ENCODE results near the gene GALNS. TPM values are rescaled to one million over a fixed set of nuclear protein-coding genes. Genes with fewer than 3 reads are reported as not detected.

The GALNS gene
- total and polyA plus RNA-seq, 2 of the 13 experiments (the other 11 are each of a cell fraction or from before 2014, with no cell fraction given) = 9.2 to 9.8 TPM

GRCh38 chr16:88793251-88793954, 63.3 kb downstream of the GALNS start:
- POLR2A ChIA-PET = interaction anchor here (0.6 to 1.6 kb wide), 13 partner anchors 9 to 105 kb away, joined by 3 to 11 read pairs (median 3); partner anchors contain the start of genes CDT1, GALNS and TRAPPC2L
- Histone ChIP-seq H3K9ac (ENCODE audit: insufficient read depth, low read depth, low read length) (peak overlapping the region; percentile 35; the same call in 1 of the 2 replicates), H3K36me3 (replicated peaks in 1 of 2; ENCODE audit: control insufficient read depth in 1 of 2, insufficient read depth in 2 of 2, low read length in 2 of 2) (no peaks in the 10 kb centered on the region), H3K4me1 (ENCODE audit: insufficient read depth, low read length) (peaks cover 79% of the 10 kb centered on the region), H2AFZ (ENCODE audit: low read length) (no peak overlapping the region), H3K9me3 (ENCODE audit: low read length) (no peaks in the 10 kb centered on the region), H3K27me3 (ENCODE audit: control insufficient read depth in 1 of 2, insufficient read depth in 2 of 2, low read length in 2 of 2) (peaks cover 1 to 5% of the 10 kb centered on the region in 2 experiments; a peak in 3 of 5 replicates), H4K20me1 (ENCODE audit: insufficient read depth, low read length) (no peaks in the 10 kb centered on the region), H3K4me3 (replicated peaks in 1 of 3; ENCODE audit: insufficient read depth in 1 of 3, low read depth in 2 of 3, low read length in 3 of 3) (peak overlapping the region in 1 of 3 experiments; percentile 52; a peak in 1 of 6 replicates), H3K79me2 (ENCODE audit: insufficient read depth, low read length) (no peaks in the 10 kb centered on the region), H3K27ac (ENCODE audit: extremely low read length, insufficient read depth, low read length) (no peak overlapping the region), H3K4me2 (ENCODE audit: low read depth, low read length) (peak overlapping the region; percentile 62)
- no TSS peak for BruUV-seq (replicated peaks)
- peak; percentile 45 for ATAC-seq
- in situ Hi-C loops (cut with HindIII; ENCODE audit: extremely low pct_ligation_motif_present, low pct_unique_long_range_greater_than_20kb) (no loop called here), intact Hi-C loops (cut with micrococcal nuclease; ENCODE audit: unreplicated experiment) (no loop called here)
- WGBS (ENCODE audit: low lambda C conversion rate) = 71% methylated on average over 14 of the region's 35 CpGs
- CTCF ChIA-PET (ENCODE audit: low intra/inter-chr PET ratio, low total read pairs) = no interaction called here
- no peak for DNase-seq (ENCODE audit: low spot score)
- no peak for FAIRE-seq
- TF ChIP-seq SPEN (CRISPR knock-in tag; IDR thresholded peaks at IDR 0.05; ENCODE audit: low read depth) (peak; percentile 43; the same call in 1 of the 2 replicates), ZNF790 (CRISPR knock-in tag; IDR thresholded peaks at IDR 0.05; ENCODE audit: borderline replicate concordance) (no peak), TCF7 (IDR thresholded peaks at IDR 0.05; ENCODE audit: low read depth) (0 out of 2 replicates have a peak, but pooled peaks have one; percentile 19), FOXM1 (CRISPR knock-in tag; IDR thresholded peaks at IDR 0.05) (no peak), HOXA3 (CRISPR knock-in tag; IDR thresholded peaks at IDR 0.05) (peak; percentile 61; the same call in 1 of the 2 replicates), ZFP36L1 (CRISPR knock-in tag; IDR thresholded peaks at IDR 0.05) (no peak), TEAD3 (CRISPR knock-in tag; optimal IDR thresholded peaks at IDR 0.05; ENCODE audit: borderline replicate concordance) (peak; percentile 23), PAF1 (CRISPR knock-in tag; IDR thresholded peaks at IDR 0.05) (no peak), HIC2 (CRISPR knock-in tag; IDR thresholded peaks at IDR 0.05; ENCODE audit: low read depth) (peak; percentile 98), PREB (CRISPR knock-in tag; IDR thresholded peaks at IDR 0.05) (no peak), ZFY (CRISPR knock-in tag; IDR thresholded peaks at IDR 0.05) (peak; percentile 21; the same call in 1 of the 2 replicates), SOX13 (IDR thresholded peaks at IDR 0.05) (no peak), SOX13 (CRISPR knock-in tag; conservative IDR thresholded peaks at IDR 0.05 in 1 of 2, IDR thresholded peaks at IDR 0.05 in 1 of 2) (peak in 1 of 2 experiments; percentile 51; a peak in 1 of 4 replicates), ZNF484 (CRISPR knock-in tag; IDR thresholded peaks at IDR 0.05; ENCODE audit: borderline replicate concordance, low read depth) (no peak), MLX (CRISPR knock-in tag; IDR thresholded peaks at IDR 0.05) (0 out of 2 replicates have a peak, but pooled peaks have one; percentile 36), USF2 (IDR thresholded peaks at IDR 0.05; ENCODE audit: low read depth, low read length) (no peak), USF2 (CRISPR knock-in tag; IDR thresholded peaks at IDR 0.05; ENCODE audit: borderline replicate concordance) (no peak), KAT8 (CRISPR knock-in tag; IDR thresholded peaks at IDR 0.05) (0 out of 2 replicates have a peak, but pooled peaks have one; percentile 39)
